ENCODE data around the gene LMBRD1. TPM values are rescaled to one million over a fixed set of nuclear protein-coding genes. Genes with fewer than 3 reads are reported as not detected.

The LMBRD1 gene
- total RNA-seq, 1 donor from 2014 or later: 51.3 TPM

GRCh38 chr6:69699655-69700054 lies 97.2 kb downstream of the LMBRD1 start:
- intact Hi-C loops (cut with micrococcal nuclease): no loop called here
- DNase-seq: no peak
- TF ChIP-seq, protein P1, sequence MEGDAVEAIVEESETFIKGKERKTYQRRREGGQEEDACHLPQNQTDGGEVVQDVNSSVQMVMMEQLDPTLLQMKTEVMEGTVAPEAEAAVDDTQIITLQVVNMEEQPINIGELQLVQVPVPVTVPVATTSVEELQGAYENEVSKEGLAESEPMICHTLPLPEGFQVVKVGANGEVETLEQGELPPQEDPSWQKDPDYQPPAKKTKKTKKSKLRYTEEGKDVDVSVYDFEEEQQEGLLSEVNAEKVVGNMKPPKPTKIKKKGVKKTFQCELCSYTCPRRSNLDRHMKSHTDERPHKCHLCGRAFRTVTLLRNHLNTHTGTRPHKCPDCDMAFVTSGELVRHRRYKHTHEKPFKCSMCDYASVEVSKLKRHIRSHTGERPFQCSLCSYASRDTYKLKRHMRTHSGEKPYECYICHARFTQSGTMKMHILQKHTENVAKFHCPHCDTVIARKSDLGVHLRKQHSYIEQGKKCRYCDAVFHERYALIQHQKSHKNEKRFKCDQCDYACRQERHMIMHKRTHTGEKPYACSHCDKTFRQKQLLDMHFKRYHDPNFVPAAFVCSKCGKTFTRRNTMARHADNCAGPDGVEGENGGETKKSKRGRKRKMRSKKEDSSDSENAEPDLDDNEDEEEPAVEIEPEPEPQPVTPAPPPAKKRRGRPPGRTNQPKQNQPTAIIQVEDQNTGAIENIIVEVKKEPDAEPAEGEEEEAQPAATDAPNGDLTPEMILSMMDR (IDR thresholded peaks at IDR 0.05): no peak
- no peaks in the 10 kb centered on the region for H3K9me3 Mint-ChIP-seq
- no peak overlapping the region for H3K27ac Mint-ChIP-seq
- POLR2A ChIA-PET: no interaction called here
- H3K27me3 Mint-ChIP-seq: no peaks in the 10 kb centered on the region
- H3K36me3 Mint-ChIP-seq (ENCODE audit: low read depth): peaks cover 61% of the 10 kb centered on the region
- peaks cover 4% of the 10 kb centered on the region for H3K4me1 Mint-ChIP-seq
- no peak overlapping the region for H3K4me3 Mint-ChIP-seq
- CTCF ChIA-PET: interaction anchor here (0.9 kb wide), 1 partner anchor 409 kb away, joined by 3 read pairs; no protein-coding TSS in a partner anchor
- ATAC-seq (ENCODE audit: low read depth): no peak

DNA sequence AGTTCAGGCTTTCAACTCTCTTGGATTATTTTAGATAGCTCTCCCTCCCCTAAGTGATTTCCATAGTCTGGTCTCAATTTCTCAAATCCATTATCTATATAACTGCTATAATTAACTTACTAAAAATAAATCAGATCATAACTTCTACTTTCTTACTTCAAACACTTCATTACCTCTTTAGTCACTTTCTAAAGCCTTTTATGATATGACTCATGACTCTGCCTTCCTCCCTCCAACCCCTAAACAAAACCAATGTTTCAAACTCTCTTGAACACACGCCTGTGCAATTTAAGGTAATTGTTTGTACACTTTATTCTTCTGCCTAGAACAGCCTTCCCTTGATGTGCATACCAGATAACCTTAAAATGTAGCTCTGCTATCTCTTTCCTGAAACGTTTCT lies 100.5 kb downstream of the LMBRD1 start:
- TF ChIP-seq, protein P1 (IDR thresholded peaks at IDR 0.05): no peak
- H3K4me1 Mint-ChIP-seq: peaks cover 4% of the 10 kb centered on the region
- ChIA-PET POLR2A (interaction anchor here (0.7 kb wide), 1 partner anchor 110 kb away, joined by 8 read pairs; no protein-coding TSS in a partner anchor), CTCF (no interaction called here)
- H3K27ac Mint-ChIP-seq: no peak overlapping the region
- H3K36me3 Mint-ChIP-seq (ENCODE audit: low read depth): peaks cover 61% of the 10 kb centered on the region
- no peak for DNase-seq
- no peaks in the 10 kb centered on the region for H3K27me3 Mint-ChIP-seq
- no peaks in the 10 kb centered on the region for H3K9me3 Mint-ChIP-seq
- no peak for ATAC-seq (ENCODE audit: low read depth)
- intact Hi-C loops (cut with micrococcal nuclease): no loop called here
- no peak overlapping the region for H3K4me3 Mint-ChIP-seq

DNA sequence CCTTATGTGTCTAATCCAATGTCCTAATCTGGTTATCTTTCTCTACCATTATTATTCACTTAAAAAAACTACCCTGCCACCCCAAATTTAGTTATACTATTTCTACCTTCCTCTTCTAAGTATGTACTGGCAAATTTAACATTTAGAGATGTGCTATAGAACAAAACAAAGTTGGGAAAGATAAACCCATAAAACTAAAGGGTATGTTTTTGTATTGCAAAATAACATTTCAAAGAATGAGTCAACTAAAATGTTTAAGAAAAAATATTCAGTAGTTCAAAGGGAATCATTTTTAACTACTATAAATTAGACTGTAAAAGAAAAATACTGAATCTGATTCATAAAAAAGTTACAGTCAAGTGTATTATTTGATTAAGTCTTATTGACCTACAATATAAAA lies 103.0 kb downstream of the LMBRD1 start:
- Mint-ChIP-seq H3K27me3 (no peaks in the 10 kb centered on the region), H3K4me1 (peaks cover 4% of the 10 kb centered on the region), H3K4me3 (no peak overlapping the region), H3K36me3 (ENCODE audit: low read depth) (peaks cover 63% of the 10 kb centered on the region), H3K27ac (no peak overlapping the region), H3K9me3 (no peaks in the 10 kb centered on the region)
- intact Hi-C loops (cut with micrococcal nuclease): loop anchor here (2.0 kb wide), 1 partner anchor 15 kb away; no protein-coding TSS in a partner anchor
- ChIA-PET CTCF (no interaction called here), POLR2A (no interaction called here)
- DNase-seq (no peak), ATAC-seq (ENCODE audit: low read depth) (no peak)
- TF ChIP-seq, protein P1 (IDR thresholded peaks at IDR 0.05): no peak

- H3K27ac Mint-ChIP-seq: no peak overlapping the region
Measured at GRCh38 chr6:69690986-69691385, 105.8 kb downstream of the LMBRD1 start.

GRCh38 chr6:69680302-69680701 lies 116.5 kb downstream of the LMBRD1 start:
- DNase-seq (no peak), ATAC-seq (ENCODE audit: low read depth) (no peak)
- intact Hi-C loops (cut with micrococcal nuclease): no loop called here
- TF ChIP-seq, protein P1 (IDR thresholded peaks at IDR 0.05): no peak
- H3K4me1 Mint-ChIP-seq: no peaks in the 10 kb centered on the region
- ChIA-PET POLR2A (no interaction called here), CTCF (no interaction called here)
- no peaks in the 10 kb centered on the region for H3K27me3 Mint-ChIP-seq
- no peaks in the 10 kb centered on the region for H3K9me3 Mint-ChIP-seq
- no peak overlapping the region for H3K27ac Mint-ChIP-seq
- no peak overlapping the region for H3K4me3 Mint-ChIP-seq
- peaks cover 54% of the 10 kb centered on the region for H3K36me3 Mint-ChIP-seq (ENCODE audit: low read depth)

More at GRCh38 chr6:69690986-69691385, 105.8 kb downstream of the LMBRD1 start:
- intact Hi-C loops (cut with micrococcal nuclease): no loop called here
- TF ChIP-seq, protein P1 (IDR thresholded peaks at IDR 0.05): no peak
- ChIA-PET CTCF (no interaction called here), POLR2A (no interaction called here)
- DNase-seq: no peak
- Mint-ChIP-seq H3K4me1 (no peaks in the 10 kb centered on the region), H3K36me3 (ENCODE audit: low read depth) (peaks cover 54% of the 10 kb centered on the region), H3K4me3 (no peak overlapping the region), H3K27me3 (no peaks in the 10 kb centered on the region), H3K9me3 (no peaks in the 10 kb centered on the region)
- ATAC-seq (ENCODE audit: low read depth): no peak
